ENCODE results near the gene WDR64.

WDR64 gene

GRCh38 chr1:241736387-241736786, 84.3 kb downstream of the WDR64 start:
- no peak for DNase-seq (ENCODE audit: low read depth in 2 of 2)

DNA sequence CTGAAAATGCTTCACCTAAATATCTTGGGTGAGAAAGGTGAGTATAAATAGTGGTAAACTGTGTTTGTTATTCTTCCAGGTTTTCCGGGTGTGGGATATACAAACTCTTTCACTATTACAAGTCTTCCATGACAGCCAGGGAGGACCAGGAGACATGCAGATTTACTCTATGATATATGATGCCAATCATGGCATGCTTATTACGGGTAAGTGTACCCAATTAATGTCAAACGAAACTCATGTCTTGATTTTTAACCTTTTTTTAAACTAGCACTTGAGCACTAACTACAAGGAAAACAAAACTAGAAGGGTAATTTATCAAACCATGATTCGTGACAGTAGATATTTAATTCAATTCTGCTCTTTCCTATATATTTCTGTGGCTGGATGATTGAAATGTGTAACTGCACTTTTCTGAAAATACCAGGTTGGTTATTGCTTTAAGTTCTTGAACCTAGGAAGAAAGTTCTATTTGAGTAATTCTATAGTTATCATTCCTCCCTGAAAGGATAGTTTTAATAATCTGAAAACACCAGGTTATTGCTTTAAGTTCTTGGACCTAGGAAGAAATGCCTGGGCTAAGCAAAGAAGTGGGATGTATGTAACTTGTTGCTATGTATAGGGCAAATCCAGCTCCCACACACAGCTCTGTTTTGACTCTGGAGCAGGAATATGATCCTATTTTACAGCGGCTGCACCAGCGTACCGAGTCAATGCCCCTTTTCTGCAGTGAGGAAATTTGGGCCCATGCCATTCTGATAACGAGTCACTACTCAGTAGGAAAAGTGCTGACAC, 86.4 kb downstream of the WDR64 start:
- no peak for DNase-seq (ENCODE audit: low read depth in 2 of 2)

- no peak for DNase-seq (ENCODE audit: low read depth in 2 of 2)
Observed at GRCh38 chr1:241742084-241742483, 90.0 kb downstream of the WDR64 start.

DNA sequence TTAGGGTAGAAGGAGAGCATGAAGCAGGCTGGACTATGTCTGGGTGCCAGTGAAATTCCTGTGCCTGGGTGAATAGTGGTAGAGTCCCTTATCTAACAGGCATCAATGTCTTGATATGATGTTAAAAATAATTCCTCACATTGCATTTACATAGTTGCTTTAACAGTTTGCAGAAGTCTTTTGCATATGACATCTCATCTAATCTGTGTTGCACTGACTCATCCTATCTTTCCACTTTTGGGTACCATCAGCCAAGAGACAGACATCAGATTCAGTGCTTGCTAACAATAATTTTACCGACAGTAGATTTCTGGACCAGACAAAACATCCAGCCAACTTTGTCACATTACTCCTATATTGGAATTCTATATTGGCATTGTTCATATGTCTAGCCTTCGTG, 92.5 kb downstream of the WDR64 start:
- no peak for DNase-seq (ENCODE audit: low read depth in 2 of 2)

- no peak for DNase-seq (ENCODE audit: low read depth in 2 of 2)
Observed at GRCh38 chr1:241747992-241748391, 95.9 kb downstream of the WDR64 start.

DNA sequence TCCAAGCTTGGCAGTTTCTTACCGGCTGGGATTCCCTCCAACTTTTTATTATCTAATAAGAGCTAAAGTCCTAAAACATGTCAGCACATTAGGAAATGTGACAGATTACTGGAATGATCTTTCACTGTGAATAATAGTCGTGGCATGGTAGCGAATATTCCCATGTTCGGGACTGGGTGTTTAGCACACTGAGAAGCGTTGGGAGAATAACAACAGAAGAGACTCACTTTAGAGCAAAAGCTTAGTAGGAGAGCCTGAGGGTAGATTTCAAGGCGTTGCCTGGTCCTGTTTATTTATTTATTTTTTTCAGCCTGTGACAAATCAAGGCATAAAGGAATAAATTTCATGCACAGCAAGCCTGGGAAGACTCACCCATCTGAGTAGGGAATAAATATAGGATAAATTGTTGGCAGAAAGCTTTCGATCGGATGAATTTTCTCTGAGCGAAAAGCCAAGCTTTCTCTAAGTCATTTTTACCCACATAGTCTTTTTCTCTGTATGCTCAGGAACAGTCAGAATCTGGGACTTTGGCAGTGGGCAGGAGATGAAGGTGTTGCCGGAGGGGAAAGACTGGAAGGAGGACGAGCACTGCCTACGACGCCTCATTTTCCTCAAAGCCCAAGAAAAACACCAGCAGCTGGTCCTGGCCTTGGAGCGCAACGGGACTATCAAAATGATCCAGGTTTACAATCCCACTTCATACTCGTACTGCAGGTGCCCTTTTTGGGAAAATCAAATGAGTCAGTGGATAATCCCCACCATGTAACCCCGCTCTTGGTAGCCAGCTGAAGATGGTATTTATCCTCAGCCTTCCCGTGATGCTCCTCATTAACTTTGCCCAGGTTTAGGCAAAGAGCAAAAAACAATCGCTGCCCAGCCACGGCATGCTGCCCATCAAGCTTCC, 97.2 kb downstream of the WDR64 start:
- no peak for DNase-seq (ENCODE audit: low read depth in 2 of 2)

DNA sequence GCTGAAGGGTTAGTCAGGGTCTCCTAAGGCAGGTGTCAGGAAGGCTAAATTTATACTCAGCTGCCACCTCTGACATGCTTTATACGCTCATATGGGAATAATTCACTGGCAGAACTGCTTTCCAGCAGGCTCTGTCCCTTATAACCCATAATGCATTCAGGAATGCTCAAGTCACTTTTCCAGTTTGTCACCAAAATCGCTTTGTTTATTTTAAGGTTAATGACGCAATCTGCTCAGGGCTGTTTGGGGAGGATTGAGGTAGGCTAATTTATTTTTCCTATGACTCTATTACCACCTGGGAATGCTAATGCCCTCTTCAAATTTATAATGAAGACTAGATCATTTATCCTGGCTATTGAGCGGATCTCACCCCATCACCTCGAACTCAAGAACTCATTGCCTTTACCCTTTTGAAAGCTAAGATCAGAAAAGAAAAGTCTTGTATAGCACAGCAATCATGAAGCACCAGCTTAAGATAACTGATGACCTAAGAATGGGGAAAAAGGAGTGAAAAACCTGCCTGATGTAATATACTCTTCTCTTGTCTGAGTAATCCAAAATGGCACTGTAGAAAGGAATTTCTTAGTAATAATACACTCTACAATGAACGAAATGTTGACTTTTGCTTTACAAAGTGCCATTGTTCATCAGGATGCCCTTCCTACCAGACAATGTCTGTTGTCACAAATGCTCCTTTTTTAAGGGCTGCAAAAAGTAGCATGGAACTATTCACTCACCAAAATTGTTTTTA, 98.0 kb downstream of the WDR64 start:
- no peak for DNase-seq (ENCODE audit: low read depth in 2 of 2)

GRCh38 chr1:241751524-241751923, 99.4 kb downstream of the WDR64 start:
- DNase-seq (ENCODE audit: low read depth in 2 of 2) = no peak

GRCh38 chr1:241762713-241763339, 110.7 kb downstream of the WDR64 start:
- DNase-seq (ENCODE audit: low read depth in 2 of 2) = no peak

GRCh38 chr1:241765390-241765789, 113.3 kb downstream of the WDR64 start:
- no peak for DNase-seq (ENCODE audit: low read depth in 2 of 2)

GRCh38 chr1:241767737-241768136, 115.7 kb downstream of the WDR64 start:
- DNase-seq (ENCODE audit: low read depth in 2 of 2) = no peak

GRCh38 chr1:241770115-241770514, 118.0 kb downstream of the WDR64 start:
- DNase-seq (ENCODE audit: low read depth in 2 of 2) = no peak

DNA sequence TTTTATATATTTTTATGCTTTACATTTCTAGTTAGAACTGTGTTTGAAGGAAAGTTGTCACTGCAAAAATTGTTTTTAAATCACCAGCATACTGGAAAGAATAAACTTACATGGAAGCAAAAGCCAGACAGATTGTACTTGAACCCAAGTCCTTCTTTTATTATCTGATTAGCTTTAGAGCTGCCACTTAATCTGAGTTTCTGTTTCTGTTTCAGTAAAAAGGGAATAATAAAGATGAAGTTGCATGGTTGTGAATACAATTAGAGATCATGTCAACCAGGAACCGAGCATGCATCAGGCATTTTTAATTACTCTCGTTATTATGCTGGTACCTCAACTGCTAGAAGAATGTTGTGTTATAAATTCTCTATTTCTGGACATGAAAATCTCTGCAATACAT, 119.0 kb downstream of the WDR64 start:
- DNase-seq (ENCODE audit: low read depth in 2 of 2) = no peak

- DNase-seq (ENCODE audit: low read depth in 2 of 2) = no peak
Observed at GRCh38 chr1:241772932-241773500, 120.9 kb downstream of the WDR64 start.

DNA sequence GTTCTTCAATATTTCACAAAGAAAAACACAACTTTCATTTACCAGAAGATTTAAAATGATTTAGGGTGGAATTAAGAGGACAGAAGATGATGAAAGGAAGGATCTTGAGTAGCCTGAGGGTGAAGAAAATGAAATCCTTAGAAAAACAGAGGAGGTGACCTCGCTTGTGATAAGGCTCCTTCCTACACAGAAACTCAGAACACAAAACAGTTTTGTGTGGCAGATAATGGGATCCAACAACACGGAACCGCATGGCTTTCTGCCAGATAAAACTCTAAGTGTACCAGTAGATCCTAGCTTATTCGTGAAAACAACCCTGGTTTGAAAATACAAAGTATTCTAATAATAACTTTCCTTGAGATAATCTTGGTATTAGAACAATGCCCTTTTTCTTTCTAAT, 121.9 kb downstream of the WDR64 start:
- DNase-seq (ENCODE audit: low read depth in 2 of 2) = no peak

GRCh38 chr1:241775021-241775420, 122.9 kb downstream of the WDR64 start:
- DNase-seq (ENCODE audit: low read depth in 2 of 2) = no peak

GRCh38 chr1:241776911-241777310, 124.8 kb downstream of the WDR64 start:
- DNase-seq (ENCODE audit: low read depth in 2 of 2) = no peak

DNA sequence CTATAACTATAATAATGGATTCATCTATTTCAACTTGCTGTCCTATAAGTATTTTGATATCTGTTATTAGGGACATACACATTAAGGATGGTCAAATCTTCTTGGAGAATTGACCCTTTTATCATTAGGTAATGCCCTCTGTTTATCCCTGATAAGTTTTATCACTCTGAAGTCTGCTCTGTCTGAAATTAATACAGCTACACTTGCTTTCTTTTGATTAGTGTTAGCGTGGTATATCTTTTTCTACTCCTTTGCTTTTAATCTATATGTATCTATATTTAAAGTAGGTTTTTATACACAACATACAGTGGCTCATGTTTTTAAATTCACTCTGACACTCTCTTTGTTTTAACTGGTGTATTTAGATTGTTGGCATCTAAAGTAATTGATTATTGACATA, 126.0 kb downstream of the WDR64 start:
- no peak for DNase-seq (ENCODE audit: low read depth in 2 of 2)

GRCh38 chr1:241779897-241780296, 127.8 kb downstream of the WDR64 start:
- DNase-seq (ENCODE audit: low read depth in 2 of 2) = no peak

DNA sequence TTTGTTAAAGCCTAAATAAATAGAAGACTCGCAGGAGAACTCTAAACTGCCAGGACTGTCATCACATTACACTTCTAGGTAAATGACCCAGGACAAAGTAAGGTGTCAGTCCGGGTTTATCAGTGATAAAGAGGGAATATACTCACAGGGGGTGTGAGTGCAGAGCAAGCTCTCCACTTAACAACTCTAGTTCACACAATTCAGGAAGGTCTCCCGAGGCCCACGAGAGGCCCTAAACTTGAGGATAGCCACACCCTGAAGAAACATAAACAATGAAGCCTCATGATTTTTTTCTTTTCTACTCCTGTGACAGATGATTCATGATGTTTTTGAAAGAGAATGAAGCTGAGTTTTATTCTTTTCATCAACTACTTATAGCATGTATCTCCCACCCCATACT, 130.3 kb downstream of the WDR64 start:
- no peak for DNase-seq (ENCODE audit: low read depth in 2 of 2)

DNA sequence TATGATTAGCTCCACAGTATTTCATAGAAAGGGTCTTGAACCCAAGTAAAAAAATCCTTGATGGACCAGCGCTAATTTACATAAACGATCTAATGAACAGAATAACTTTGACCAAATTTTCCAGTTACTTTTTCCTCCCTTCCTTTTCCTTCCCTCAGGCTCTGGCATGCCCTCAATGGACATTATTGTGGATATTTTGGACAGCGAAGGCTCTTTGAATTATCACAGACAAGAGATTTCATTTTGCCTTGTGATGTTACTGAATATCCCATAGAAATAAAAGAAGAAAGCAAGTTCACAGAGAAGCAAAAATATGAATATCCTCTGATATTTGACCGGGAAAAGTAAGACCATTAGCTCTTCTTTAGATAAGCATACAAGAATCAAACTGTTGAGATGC, 135.6 kb downstream of the WDR64 start:
- DNase-seq (ENCODE audit: low read depth in 2 of 2) = no peak
